HepG2 (cell line): Measurements from ENCODE around the gene TRIM69. TPM values are rescaled to one million over a fixed set of nuclear protein-coding genes. Genes with fewer than 3 reads are reported as not detected.

Experiments
- ATF1 ChIP-seq: IDR thresholded peaks from 2 replicates; pipeline ENCODE4 v1.6.1; 2016; ENCODE audit warnings: mild to moderate bottlenecking, control low read depth
- BATF2 ChIP-seq: sonication (generic); formaldehyde crosslinking; IDR thresholded peaks from 2 replicates; pipeline ENCODE4 v1.8.0; 2022; ENCODE audit warnings: mild to moderate bottlenecking, missing genetic modification reagents, moderate library complexity
- CC2D1A ChIP-seq: sonication (generic); formaldehyde crosslinking; IDR thresholded peaks from 2 replicates; pipeline ENCODE4 v1.8.1; 2023; ENCODE audit warnings: mild to moderate bottlenecking, missing genetic modification reagents
- CREBL2 ChIP-seq: sonication (generic); formaldehyde crosslinking; IDR thresholded peaks from 2 replicates; pipeline ENCODE4 v1.8.1; 2023; ENCODE audit warnings: missing genetic modification reagents, mild to moderate bottlenecking, borderline replicate concordance
- GFI1 ChIP-seq: sonication (generic); formaldehyde crosslinking; IDR thresholded peaks from 2 replicates; pipeline ENCODE4 v1.5.0; 2020; ENCODE audit warnings: missing genetic modification reagents, mild to moderate bottlenecking, borderline replicate concordance
- HNF4A ChIP-seq: sonication (generic); formaldehyde crosslinking; IDR thresholded peaks from 2 replicates; pipeline ENCODE4 v1.4.0; 2020; ENCODE audit warnings: missing genetic modification reagents
- PBX2 ChIP-seq: IDR thresholded peaks from 2 replicates; pipeline ENCODE4 v1.6.1; 2016; ENCODE audit warnings: control low read depth
- PPARG ChIP-seq: conservative IDR thresholded peaks from 2 replicates; pipeline ENCODE4 v1.6.1; 2016; ENCODE audit warnings: missing biosample characterization, missing genetic modification reagents
- PRDM10 ChIP-seq: sonication (generic); formaldehyde crosslinking; IDR thresholded peaks from 2 replicates; pipeline ENCODE4 v1.4.0; 2020; ENCODE audit warnings: low read depth, missing genetic modification reagents
- RBM22 ChIP-seq: fragments of 200-400 bp; formaldehyde crosslinking; optimal IDR thresholded peaks from 2 replicates; pipeline ENCODE3; 2017; ENCODE audit warnings: mild to moderate bottlenecking, low read length, moderate library complexity
- REL ChIP-seq: sonication (generic); formaldehyde crosslinking; conservative IDR thresholded peaks from 2 replicates; pipeline ENCODE4 v1.8.0; 2022; ENCODE audit warnings: mild to moderate bottlenecking, missing genetic modification reagents, moderate library complexity
- RFXANK ChIP-seq: IDR thresholded peaks from 2 replicates; pipeline ENCODE4 v1.6.1; 2016
- TGIF2 ChIP-seq: IDR thresholded peaks from 2 replicates; pipeline ENCODE4 v1.6.1; 2016; ENCODE audit warnings: control low read depth, missing compliant biosample characterization
- ZBTB25 ChIP-seq: IDR thresholded peaks from 2 replicates; pipeline ENCODE4 v1.6.1; 2018; ENCODE audit warnings: missing genetic modification reagents
- ZC3H13 ChIP-seq: sonication (generic); formaldehyde crosslinking; IDR thresholded peaks from 2 replicates; pipeline ENCODE4 v1.8.1; 2023; ENCODE audit warnings: mild to moderate bottlenecking, missing genetic modification reagents, moderate library complexity
- ZFP62 ChIP-seq: sonication (generic); formaldehyde crosslinking; IDR thresholded peaks from 2 replicates; pipeline ENCODE4 v1.4.0; 2020; ENCODE audit warnings: missing genetic modification reagents
- ZNF432 ChIP-seq: sonication (generic); formaldehyde crosslinking; IDR thresholded peaks from 2 replicates; pipeline ENCODE4 v1.5.0; 2020; ENCODE audit warnings: missing genetic modification reagents, mild to moderate bottlenecking, borderline replicate concordance
- ZNF451 ChIP-seq: sonication (generic); formaldehyde crosslinking; IDR thresholded peaks from 2 replicates; pipeline ENCODE4 v1.5.0; 2020; ENCODE audit warnings: mild to moderate bottlenecking, missing genetic modification reagents
- ZNF567 ChIP-seq: sonication (generic); formaldehyde crosslinking; IDR thresholded peaks from 2 replicates; pipeline ENCODE4 v1.8.1; 2023; ENCODE audit warnings: mild to moderate bottlenecking, missing genetic modification reagents, borderline replicate concordance
- ZNF597 ChIP-seq: sonication (generic); formaldehyde crosslinking; IDR thresholded peaks from 2 replicates; pipeline ENCODE4 v1.5.0; 2020; ENCODE audit warnings: missing genetic modification reagents
- ZNF703 ChIP-seq: sonication (generic); formaldehyde crosslinking; IDR thresholded peaks from 2 replicates; pipeline ENCODE4 v1.5.1; 2020; ENCODE audit warnings: missing genetic modification reagents, mild to moderate bottlenecking, moderate library complexity, borderline replicate concordance
- ZNF83 ChIP-seq: sonication (generic); formaldehyde crosslinking; IDR thresholded peaks from 2 replicates; pipeline ENCODE4 v1.4.0; 2020; ENCODE audit warnings: missing genetic modification reagents, mild to moderate bottlenecking, borderline replicate concordance
- polyA plus RNA-seq, 8 experiments: library from polyadenylated mRNA; depleted of rRNA in 3 of 8; stranded (reverse) in 7 of 8; unstranded in 1 of 8; fragments of >200 nt; fragmentation: Illumina TruSeq in 4 of 8; extraction: Trizol in 4 of 8; gene quantifications; 2 replicates each; pipeline versions ENCODE4 v1.2.1 to v1.2.3, GENCODE V29; 2011 to 2016; ENCODE audit warnings: low read depth in 4 of 8, missing spikeins in 1 of 8, mixed read lengths in 1 of 8; ENCODE audit not compliant: insufficient read depth in 1 of 8
- total RNA-seq, 5 experiments: library from RNA; depleted of rRNA; stranded (reverse); fragments of >200 nt; fragmentation: Illumina TruSeq; extraction: Trizol; gene quantifications; 2 replicates each; pipeline ENCODE4 v1.2.3, GENCODE V29; 2016; ENCODE audit warnings: low read depth in 1 of 5

TRIM69 gene
- total and polyA plus RNA-seq, 2 of the 13 experiments (the other 11 are each of a cell fraction or from before 2014, with no cell fraction given): 2.6 to 3.2 TPM

GRCh38 chr15:44711743-44712345 lies 24.5 kb upstream of the TRIM69 start (continued):
- TF ChIP-seq BATF2 (CRISPR knock-in tag) (no peak), PPARG (CRISPR knock-in tag) (no peak), ZNF83 (CRISPR knock-in tag) (no peak), RFXANK (CRISPR knock-in tag) (no peak), ZNF597 (no peak), ZNF432 (CRISPR knock-in tag) (no peak), PRDM10 (no peak), PBX2 (CRISPR knock-in tag) (no peak), ZFP62 (no peak), TGIF2 (no peak; the same call in 1 of the 2 replicates), ATF1 (CRISPR knock-in tag) (no peak), RBM22 (no peak), ZC3H13 (CRISPR knock-in tag) (no peak), REL (CRISPR knock-in tag) (no peak), ZBTB25 (no peak), ZNF451 (CRISPR knock-in tag) (no peak), GFI1 (CRISPR knock-in tag) (no peak), CREBL2 (CRISPR knock-in tag) (no peak), HNF4A (CRISPR knock-in tag) (peak; percentile 0; the same call in 1 of the 2 replicates), ZNF703 (CRISPR knock-in tag) (0 out of 2 replicates have a peak, but pooled peaks have one; percentile 60), ZNF567 (CRISPR knock-in tag) (no peak), CC2D1A (CRISPR knock-in tag) (no peak)
